HepG2 (cell line): ENCODE data around the gene PARP14. TPM values are rescaled to one million over a fixed set of nuclear protein-coding genes. Genes with fewer than 3 reads are reported as not detected.

Experiments
- ATF6 ChIP-seq: sonication (generic); formaldehyde crosslinking; conservative IDR thresholded peaks from 2 replicates; pipeline ENCODE4 v1.4.0; 2020; ENCODE audit warnings: missing genetic modification reagents
- DDIT3 ChIP-seq: sonication (generic); formaldehyde crosslinking; IDR thresholded peaks from 2 replicates; pipeline ENCODE4 v1.4.0; 2020; ENCODE audit warnings: mild to moderate bottlenecking, missing genetic modification reagents
- ELK4 ChIP-seq: sonication (generic); formaldehyde crosslinking; IDR thresholded peaks from 2 replicates; pipeline ENCODE4 v1.9.0; 2021; ENCODE audit warnings: missing genetic modification reagents, borderline replicate concordance
- FOXA3 ChIP-seq: IDR thresholded peaks from 2 replicates; pipeline ENCODE4 v1.6.1; 2016; ENCODE audit warnings: missing genetic modification reagents, missing compliant biosample characterization
- GLMP ChIP-seq: sonication (generic); formaldehyde crosslinking; IDR thresholded peaks from 2 replicates; pipeline ENCODE4 v1.9.0; 2021; ENCODE audit warnings: missing genetic modification reagents, mild to moderate bottlenecking, borderline replicate concordance
- HMG20B ChIP-seq: conservative IDR thresholded peaks from 2 replicates; pipeline ENCODE4 v1.6.1; 2016; ENCODE audit warnings: missing genetic modification reagents, missing compliant biosample characterization
- JDP2 ChIP-seq: sonication (generic); formaldehyde crosslinking; IDR thresholded peaks from 2 replicates; pipeline ENCODE4 v1.8.1; 2022; ENCODE audit warnings: missing genetic modification reagents, borderline replicate concordance
- MBD4 ChIP-seq: IDR thresholded peaks from 2 replicates; pipeline ENCODE4 v1.6.1; 2012; ENCODE audit warnings: low read length, inconsistent platforms, borderline replicate concordance
- MIER3 ChIP-seq: IDR thresholded peaks from 2 replicates; pipeline ENCODE4 v1.6.1; 2016; ENCODE audit warnings: missing compliant biosample characterization, borderline replicate concordance
- MTERF4 ChIP-seq: sonication (generic); formaldehyde crosslinking; IDR thresholded peaks from 2 replicates; pipeline ENCODE4 v1.8.0; 2023; ENCODE audit warnings: mild to moderate bottlenecking, missing genetic modification reagents
- POLR2AphosphoS2 ChIP-seq: IDR thresholded peaks from 2 replicates; pipeline ENCODE4 v1.6.1; 2011; ENCODE audit warnings: low read depth, low read length, improper control_type of control experiment
- REXO4 ChIP-seq: sonication (generic); formaldehyde crosslinking; IDR thresholded peaks from 2 replicates; pipeline ENCODE4 v1.8.0; 2022; ENCODE audit warnings: missing genetic modification reagents, mild to moderate bottlenecking, borderline replicate concordance
- RFX3 ChIP-seq: IDR thresholded peaks from 2 replicates; pipeline ENCODE4 v1.6.1; 2016; ENCODE audit warnings: missing biosample characterization, missing genetic modification reagents
- RNF2 ChIP-seq: fragments of 450-650 bp; conservative IDR thresholded peaks from 2 replicates; pipeline ENCODE4 v1.6.1; 2016; ENCODE audit warnings: low read depth
- TBL1XR1 ChIP-seq: fragments of 150-350 bp; IDR thresholded peaks from 2 replicates; pipeline ENCODE4 v1.6.1; 2014; ENCODE audit warnings: borderline replicate concordance, low read length; ENCODE audit not compliant: partially characterized antibody
- ZBTB46 ChIP-seq: sonication (generic); formaldehyde crosslinking; IDR thresholded peaks from 2 replicates; pipeline ENCODE4 v1.4.0; 2020; ENCODE audit warnings: mild to moderate bottlenecking, missing genetic modification reagents, borderline replicate concordance
- ZBTB7A ChIP-seq: sonication (generic); formaldehyde crosslinking; IDR thresholded peaks from 2 replicates; pipeline ENCODE4 v1.8.0; 2022; ENCODE audit warnings: mild to moderate bottlenecking, missing genetic modification reagents
- ZNF235 ChIP-seq: sonication (generic); formaldehyde crosslinking; IDR thresholded peaks from 2 replicates; pipeline ENCODE4 v1.8.1; 2023; ENCODE audit warnings: mild to moderate bottlenecking, missing genetic modification reagents, borderline replicate concordance
- ZNF546 ChIP-seq: sonication (generic); formaldehyde crosslinking; conservative IDR thresholded peaks from 2 replicates; pipeline ENCODE4 v1.8.1; 2023; ENCODE audit warnings: mild to moderate bottlenecking, missing genetic modification reagents
- ZNF672 ChIP-seq: sonication (generic); formaldehyde crosslinking; IDR thresholded peaks from 2 replicates; pipeline ENCODE4 v1.8.1; 2022; ENCODE audit warnings: missing genetic modification reagents
- ZNF777 ChIP-seq: sonication (generic); formaldehyde crosslinking; IDR thresholded peaks from 2 replicates; pipeline ENCODE4 v1.4.0; 2020; ENCODE audit warnings: missing genetic modification reagents
- polyA plus RNA-seq, 8 experiments: library from polyadenylated mRNA; depleted of rRNA in 3 of 8; stranded (reverse) in 7 of 8; unstranded in 1 of 8; fragments of >200 nt; fragmentation: Illumina TruSeq in 4 of 8; extraction: Trizol in 4 of 8; gene quantifications; 2 replicates each; pipeline versions ENCODE4 v1.2.1 to v1.2.3, GENCODE V29; 2011 to 2016; ENCODE audit warnings: low read depth in 4 of 8, missing spikeins in 1 of 8, mixed read lengths in 1 of 8; ENCODE audit not compliant: insufficient read depth in 1 of 8
- total RNA-seq, 5 experiments: library from RNA; depleted of rRNA; stranded (reverse); fragments of >200 nt; fragmentation: Illumina TruSeq; extraction: Trizol; gene quantifications; 2 replicates each; pipeline ENCODE4 v1.2.3, GENCODE V29; 2016; ENCODE audit warnings: low read depth in 1 of 5

PARP14 gene
- total and polyA plus RNA-seq, 2 of the 13 experiments (the other 11 are each of a cell fraction or from before 2014, with no cell fraction given), result 9.0 to 19.1 TPM

GRCh38 chr3:122689587-122689986, 8.9 kb downstream of the PARP14 start (continued):
- TF ChIP-seq ZNF672 (CRISPR knock-in tag), result no peak
- TF ChIP-seq POLR2AphosphoS2, result no peak
- TF ChIP-seq RNF2, result no peak
- TF ChIP-seq ZBTB46 (CRISPR knock-in tag), result no peak
- TF ChIP-seq ZBTB7A (CRISPR knock-in tag), result no peak
- no peak for TF ChIP-seq HMG20B (CRISPR knock-in tag)
- TF ChIP-seq GLMP (CRISPR knock-in tag), result no peak
- no peak for TF ChIP-seq MTERF4 (CRISPR knock-in tag)
- no peak for TF ChIP-seq RFX3 (CRISPR knock-in tag)
- no peak for TF ChIP-seq ZNF777
- TF ChIP-seq ZNF546 (CRISPR knock-in tag), result no peak
- no peak for TF ChIP-seq MBD4
- no peak for TF ChIP-seq REXO4 (CRISPR knock-in tag)
- no peak for TF ChIP-seq DDIT3
- TF ChIP-seq ELK4 (CRISPR knock-in tag), result no peak
- TF ChIP-seq ATF6 (CRISPR knock-in tag), result no peak
- TF ChIP-seq ZNF235 (CRISPR knock-in tag), result no peak
- TF ChIP-seq JDP2, result no peak
- TF ChIP-seq FOXA3 (CRISPR knock-in tag), result peak; percentile 30; the same call in 1 of the 2 replicates
- TF ChIP-seq MIER3, result peak; percentile 51; the same call in 1 of the 2 replicates
- TF ChIP-seq TBL1XR1, result no peak
